AG04449 (cell line): Measurements from ENCODE around the gene NTSR1.

Experiments used
- CTCF ChIA-PET: fragments of 350-600 bp; formaldehyde crosslinking; extraction: SDS; loops from one replicate; lab custom pipeline; 2021; ENCODE audit warnings: antibody characterized with exemption; lab: Yijun Ruan, JAX
- POLR2A ChIA-PET: fragments of 400-600, 350-600 bp; formaldehyde crosslinking; extraction: SDS; loops from one replicate; lab custom pipeline; 2020; ENCODE audit warnings: antibody characterized with exemption, inconsistent platforms; lab: Yijun Ruan, JAX
- DNase-seq: peaks from one replicate; pipeline ENCODE4 v3.0.0-alpha.2; 2010; ENCODE audit warnings: low read depth, low spot score
- H3K4me3 ChIP-seq: 2 replicates; pipeline ENCODE4 v1.5.1; 2011; ENCODE audit warnings: low read depth, mild to moderate bottlenecking, control low read depth, low read length
- CTCF ChIP-seq: IDR thresholded peaks from one replicate; pipeline ENCODE4 v1.5.1; 2011; ENCODE audit warnings: mild to moderate bottlenecking, moderate library complexity, low read length, control low read depth, inconsistent platforms; ENCODE audit not compliant: insufficient read depth; ENCODE audit errors: missing control alignments

Gene NTSR1

GRCh38 chr20:62790075-62790474, 81.4 kb downstream of the NTSR1 start:
- ChIA-PET POLR2A (no interaction called here), CTCF (interaction anchor here (1.1 to 10.1 kb wide), 14 partner anchors 18 to 174 kb away, joined by 3 to 262 read pairs (median 6); no protein-coding TSS in a partner anchor)
- H3K4me3 ChIP-seq, result no peak overlapping the region
- TF ChIP-seq CTCF, result no peak
- DNase-seq, result no peak

GRCh38 chr20:62791301-62792181, 82.9 kb downstream of the NTSR1 start:
- peak; percentile 86 for TF ChIP-seq CTCF
- no peak for DNase-seq
- no peak overlapping the region for H3K4me3 ChIP-seq

GRCh38 chr20:62792182-62792939, 83.7 kb downstream of the NTSR1 start:
- POLR2A ChIA-PET, result no interaction called here
- H3K4me3 ChIP-seq, result no peak overlapping the region
- TF ChIP-seq CTCF, result no peak
- DNase-seq, result no peak
- CTCF ChIA-PET, result interaction anchor here (0.7 to 10.1 kb wide), 37 partner anchors 9 to 491 kb away, joined by 3 to 262 read pairs (median 5); partner anchors contain the start of gene SLCO4A1

More at GRCh38 chr20:62791301-62792181, 82.9 kb downstream of the NTSR1 start:
- ChIA-PET POLR2A (interaction anchor here (0.5 kb wide), 1 partner anchor 113 kb away, joined by 5 read pairs; no protein-coding TSS in a partner anchor), CTCF (interaction anchor here (0.7 to 10.1 kb wide), 46 partner anchors 8 to 490 kb away, joined by 3 to 262 read pairs (median 5); partner anchors contain the start of gene SLCO4A1)

GRCh38 chr20:62792940-62793756, 84.5 kb downstream of the NTSR1 start:
- CTCF ChIA-PET, result interaction anchor here (0.7 to 10.1 kb wide), 22 partner anchors 10 to 492 kb away, joined by 3 to 262 read pairs (median 6); no protein-coding TSS in a partner anchor
- no peak overlapping the region for H3K4me3 ChIP-seq
- TF ChIP-seq CTCF, result no peak
- DNase-seq, result no peak
- POLR2A ChIA-PET, result no interaction called here

GRCh38 chr20:62793757-62794006, 85.0 kb downstream of the NTSR1 start:
- ChIA-PET CTCF (interaction anchor here (0.9 to 10.1 kb wide), 6 partner anchors 12 to 294 kb away, joined by 3 to 262 read pairs (median 4); partner anchors contain the start of gene SLCO4A1), POLR2A (interaction anchor here (2.2 kb wide), 1 partner anchor 22 kb away, joined by 7 read pairs; the partner anchor contains the start of gene COL9A3)
- no peak for DNase-seq
- TF ChIP-seq CTCF, result no peak
- H3K4me3 ChIP-seq, result peak overlapping the region; percentile 47
